K562 (cell line): ENCODE measurements around the gene CD68. TPM values are rescaled to one million over a fixed set of nuclear protein-coding genes. Genes with fewer than 3 reads are reported as not detected.

Source experiments
- BCOR ChIP-seq: fragments of 450-650 bp; IDR thresholded peaks from 2 replicates; pipeline ENCODE4 v1.6.1; 2016
- C11orf30 ChIP-seq: fragments of 450-650 bp; IDR thresholded peaks from 2 replicates; pipeline ENCODE4 v1.6.1; 2016; ENCODE audit warnings: low read depth, mild to moderate bottlenecking
- CC2D1A ChIP-seq: fragments of 450-650 bp; IDR thresholded peaks from 2 replicates; pipeline ENCODE4 v1.6.1; 2017; ENCODE audit warnings: mild to moderate bottlenecking
- FOXK1 ChIP-seq: sonication (generic); formaldehyde crosslinking; IDR thresholded peaks from 2 replicates; pipeline ENCODE4 v1.8.0; 2022; ENCODE audit warnings: missing genetic modification reagents, mild to moderate bottlenecking, borderline replicate concordance
- IRF2 ChIP-seq: sonication (generic); formaldehyde crosslinking; IDR thresholded peaks from 2 replicates; pipeline ENCODE4 v1.8.1; 2022; ENCODE audit warnings: mild to moderate bottlenecking, missing genetic modification reagents
- MCM2 ChIP-seq: fragments of 450-650 bp; IDR thresholded peaks from 2 replicates; pipeline ENCODE4 v1.6.1; 2017; ENCODE audit warnings: low read depth, mild to moderate bottlenecking
- RBM14 ChIP-seq: fragments of 200-400 bp; formaldehyde crosslinking; IDR thresholded peaks from 2 replicates; pipeline ENCODE4 v1.6.1; 2018; ENCODE audit warnings: low read depth, mild to moderate bottlenecking, low read length, moderate library complexity, borderline replicate concordance; ENCODE audit not compliant: insufficient read depth
- RFX7 ChIP-seq: fragments of 250-450 bp; sonication (Bioruptor Pico); IDR thresholded peaks from 2 replicates; pipeline ENCODE4 v1.5.1; 2021; ENCODE audit warnings: mild to moderate bottlenecking
- SAFB ChIP-seq: fragments of 200-400 bp; formaldehyde crosslinking; IDR thresholded peaks from 2 replicates; pipeline ENCODE4 v1.6.1; 2017; ENCODE audit warnings: low read depth, low read length, borderline replicate concordance
- SRSF9 ChIP-seq: fragments of 200-400 bp; formaldehyde crosslinking; IDR thresholded peaks from 2 replicates; pipeline ENCODE4 v1.6.1; 2017; ENCODE audit warnings: low read depth, low read length, borderline replicate concordance
- TEAD4 ChIP-seq, 2 experiments: sonication (generic) in 1 of 2; formaldehyde crosslinking in 1 of 2; IDR thresholded peaks; 2 replicates each; pipeline versions ENCODE4 v1.6.1 to v1.8.0; 2012 to 2022; ENCODE audit warnings: borderline replicate concordance in 1 of 2, inconsistent platforms in 1 of 2, low read length in 1 of 2, mild to moderate bottlenecking in 1 of 2, missing genetic modification reagents in 1 of 2
- ZFP36 ChIP-seq: fragments of 150-350 bp; IDR thresholded peaks from 2 replicates; pipeline ENCODE4 v1.6.1; 2018; ENCODE audit warnings: low read length, low read depth; ENCODE audit not compliant: partially characterized antibody
- polyA plus RNA-seq, 8 experiments: library from polyadenylated mRNA; depleted of rRNA in 4 of 8; stranded (reverse) in 5 of 8; unstranded in 3 of 8; fragments of >200 nt; fragmentation: Nextera tagmentation in 2 of 8; fragmentation: Illumina TruSeq in 1 of 8; extraction: Ambion mirVana in 2 of 8; extraction: Trizol in 1 of 8; gene quantifications; 2 replicates each; pipeline versions ENCODE4 v1.2.1 to v1.2.3, GENCODE V29; 2011 to 2014; ENCODE audit warnings: inconsistent platforms in 1 of 8, missing spikeins in 1 of 8
- total RNA-seq, 7 experiments: library from RNA; depleted of rRNA in 6 of 7; stranded (reverse); fragments of >200 nt in 6 of 7; fragmentation: Illumina TruSeq in 2 of 7; extraction: Trizol in 2 of 7; gene quantifications; 2 replicates each; pipeline versions ENCODE4 v1.2.1 to v1.2.3, GENCODE V29; 2011 to 2021; ENCODE audit warnings: low replicate concordance in 1 of 7
- TF ChIP-seq, protein P1 (sequence below): fragments of 450-650 bp; formaldehyde crosslinking; IDR thresholded peaks from 2 replicates; pipeline ENCODE4 v1.4.0; 2020; ENCODE audit warnings: mild to moderate bottlenecking, moderate library complexity
- TF ChIP-seq, protein P2 (sequence below), 2 experiments: fragments of 250-450 bp in 1 of 2; fragments of 450-650 bp in 1 of 2; sonication (Bioruptor Pico) in 1 of 2; IDR thresholded peaks; 2 replicates each; pipeline versions ENCODE4 v1.6.1 to v1.8.0; 2016 to 2021; ENCODE audit warnings: mild to moderate bottlenecking in 2 of 2, moderate library complexity in 2 of 2, missing compliant biosample characterization in 1 of 2, missing genetic modification characterization in 1 of 2
- TF ChIP-seq, protein P3 (sequence below): fragments of 250-450 bp; sonication (Bioruptor Pico); IDR thresholded peaks from 2 replicates; pipeline ENCODE4 v1.5.1; 2021; ENCODE audit warnings: mild to moderate bottlenecking
- TF ChIP-seq, protein P4 (sequence below): fragments of 450-650 bp; IDR thresholded peaks from 2 replicates; pipeline ENCODE4 v1.7.0; 2016; ENCODE audit warnings: borderline replicate concordance

CD68 gene
- total and polyA plus RNA-seq, 9 of the 15 experiments (the other 6 are each of a cell fraction or from before 2014, with no cell fraction given): 28.2 to 89.8 (median 37.7) TPM

DNA sequence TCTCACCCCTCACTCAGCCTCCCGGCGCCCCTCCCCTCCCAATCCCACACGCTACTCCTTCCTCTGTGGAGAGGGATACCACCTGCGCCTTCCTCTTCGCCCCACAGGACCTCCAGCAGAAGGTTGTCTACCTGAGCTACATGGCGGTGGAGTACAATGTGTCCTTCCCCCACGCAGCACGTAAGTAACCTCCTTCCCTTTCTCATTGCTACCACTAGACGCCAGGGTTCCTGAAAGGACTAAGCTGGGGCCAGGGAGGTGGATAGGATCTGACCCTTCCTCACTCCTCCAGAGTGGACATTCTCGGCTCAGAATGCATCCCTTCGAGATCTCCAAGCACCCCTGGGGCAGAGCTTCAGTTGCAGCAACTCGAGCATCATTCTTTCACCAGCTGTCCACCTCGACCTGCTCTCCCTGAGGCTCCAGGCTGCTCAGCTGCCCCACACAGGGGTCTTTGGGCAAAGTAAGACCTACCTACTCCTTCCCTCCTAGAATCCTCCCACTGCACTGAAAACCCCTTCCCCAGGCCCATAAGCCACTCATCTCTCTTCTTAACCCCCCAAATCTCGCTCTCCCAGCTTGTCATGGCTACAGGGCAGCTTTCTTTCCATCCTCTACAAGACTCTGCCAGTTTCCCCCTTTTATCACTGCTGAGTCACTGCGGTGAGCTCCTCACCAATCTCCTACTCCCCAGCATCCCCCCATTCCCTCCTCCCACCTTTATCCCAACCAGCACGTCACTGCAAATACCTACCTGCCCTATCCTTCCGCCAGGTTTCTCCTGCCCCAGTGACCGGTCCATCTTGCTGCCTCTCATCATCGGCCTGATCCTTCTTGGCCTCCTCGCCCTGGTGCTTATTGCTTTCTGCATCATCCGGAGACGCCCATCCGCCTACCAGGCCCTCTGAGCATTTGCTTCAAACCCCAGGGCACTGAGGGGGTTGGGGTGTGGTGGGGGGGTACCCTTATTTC lies 1.5 kb downstream of the CD68 start (continued):
- TF ChIP-seq, protein P1, sequence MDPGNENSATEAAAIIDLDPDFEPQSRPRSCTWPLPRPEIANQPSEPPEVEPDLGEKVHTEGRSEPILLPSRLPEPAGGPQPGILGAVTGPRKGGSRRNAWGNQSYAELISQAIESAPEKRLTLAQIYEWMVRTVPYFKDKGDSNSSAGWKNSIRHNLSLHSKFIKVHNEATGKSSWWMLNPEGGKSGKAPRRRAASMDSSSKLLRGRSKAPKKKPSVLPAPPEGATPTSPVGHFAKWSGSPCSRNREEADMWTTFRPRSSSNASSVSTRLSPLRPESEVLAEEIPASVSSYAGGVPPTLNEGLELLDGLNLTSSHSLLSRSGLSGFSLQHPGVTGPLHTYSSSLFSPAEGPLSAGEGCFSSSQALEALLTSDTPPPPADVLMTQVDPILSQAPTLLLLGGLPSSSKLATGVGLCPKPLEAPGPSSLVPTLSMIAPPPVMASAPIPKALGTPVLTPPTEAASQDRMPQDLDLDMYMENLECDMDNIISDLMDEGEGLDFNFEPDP: no peak
- TF ChIP-seq MCM2: no peak
- no peak for TF ChIP-seq RFX7 (CRISPR knock-in tag)
- TF ChIP-seq ZFP36: no peak
- TF ChIP-seq SRSF9: no peak
- TF ChIP-seq RBM14: no peak
- TF ChIP-seq, protein P2, sequence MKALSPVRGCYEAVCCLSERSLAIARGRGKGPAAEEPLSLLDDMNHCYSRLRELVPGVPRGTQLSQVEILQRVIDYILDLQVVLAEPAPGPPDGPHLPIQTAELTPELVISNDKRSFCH (CRISPR knock-in tag; IDR thresholded peaks at IDR 0.05): no peak
- TF ChIP-seq, protein P2 (tag; IDR thresholded peaks at IDR 0.05): no peak
- TF ChIP-seq, protein P3, sequence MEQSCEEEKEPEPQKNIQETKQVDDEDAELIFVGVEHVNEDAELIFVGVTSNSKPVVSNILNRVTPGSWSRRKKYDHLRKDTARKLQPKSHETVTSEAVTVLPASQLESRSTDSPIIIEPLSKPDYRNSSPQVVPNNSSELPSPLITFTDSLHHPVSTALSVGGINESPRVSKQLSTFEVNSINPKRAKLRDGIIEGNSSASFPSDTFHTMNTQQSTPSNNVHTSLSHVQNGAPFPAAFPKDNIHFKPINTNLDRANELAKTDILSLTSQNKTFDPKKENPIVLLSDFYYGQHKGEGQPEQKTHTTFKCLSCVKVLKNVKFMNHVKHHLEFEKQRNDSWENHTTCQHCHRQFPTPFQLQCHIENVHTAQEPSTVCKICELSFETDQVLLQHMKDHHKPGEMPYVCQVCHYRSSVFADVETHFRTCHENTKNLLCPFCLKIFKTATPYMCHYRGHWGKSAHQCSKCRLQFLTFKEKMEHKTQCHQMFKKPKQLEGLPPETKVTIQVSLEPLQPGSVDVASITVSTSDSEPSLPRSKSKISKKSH (CRISPR knock-in tag): no peak
- TF ChIP-seq FOXK1 (CRISPR knock-in tag): no peak
- TF ChIP-seq TEAD4 (IDR thresholded peaks at IDR 0.05; ENCODE audit: low read length): no peak; the same call in 1 of the 2 replicates
- no peak for TF ChIP-seq TEAD4 (CRISPR knock-in tag; IDR thresholded peaks at IDR 0.05; ENCODE audit: borderline replicate concordance)
- no peak for TF ChIP-seq BCOR
- TF ChIP-seq IRF2: no peak
- no peak for TF ChIP-seq SAFB
- no peak for TF ChIP-seq CC2D1A
- TF ChIP-seq, protein P4, sequence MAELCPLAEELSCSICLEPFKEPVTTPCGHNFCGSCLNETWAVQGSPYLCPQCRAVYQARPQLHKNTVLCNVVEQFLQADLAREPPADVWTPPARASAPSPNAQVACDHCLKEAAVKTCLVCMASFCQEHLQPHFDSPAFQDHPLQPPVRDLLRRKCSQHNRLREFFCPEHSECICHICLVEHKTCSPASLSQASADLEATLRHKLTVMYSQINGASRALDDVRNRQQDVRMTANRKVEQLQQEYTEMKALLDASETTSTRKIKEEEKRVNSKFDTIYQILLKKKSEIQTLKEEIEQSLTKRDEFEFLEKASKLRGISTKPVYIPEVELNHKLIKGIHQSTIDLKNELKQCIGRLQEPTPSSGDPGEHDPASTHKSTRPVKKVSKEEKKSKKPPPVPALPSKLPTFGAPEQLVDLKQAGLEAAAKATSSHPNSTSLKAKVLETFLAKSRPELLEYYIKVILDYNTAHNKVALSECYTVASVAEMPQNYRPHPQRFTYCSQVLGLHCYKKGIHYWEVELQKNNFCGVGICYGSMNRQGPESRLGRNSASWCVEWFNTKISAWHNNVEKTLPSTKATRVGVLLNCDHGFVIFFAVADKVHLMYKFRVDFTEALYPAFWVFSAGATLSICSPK: no peak
- TF ChIP-seq C11orf30: peak; percentile 90
